Myocyte (in vitro differentiated cells): Measurements from ENCODE around the gene KCNQ2. TPM values are rescaled to one million over a fixed set of nuclear protein-coding genes. Genes with fewer than 3 reads are reported as not detected.
"Not testable (repeated sequence)": the region's sequence is repeated elsewhere in the genome, so short reads cannot be mapped to it uniquely, and the experiment has no call there.

Experiments
- DNase-seq: peaks from one replicate; pipeline ENCODE4 v3.0.0-alpha.2; 2012; ENCODE audit warnings: low read depth
- total RNA-seq: library from RNA; depleted of rRNA; stranded (reverse); fragments of >200 nt; gene quantifications from 2 replicates; pipeline ENCODE4 v1.2.3, GENCODE V29; 2014

The KCNQ2 gene
- total RNA-seq, 1 donor from 2014 or later: not detected

GRCh38 chr20:63387917-63388316 lies 84.5 kb downstream of the KCNQ2 start:
- DNase-seq: no peak

- DNase-seq: no peak
Measured at GRCh38 chr20:63387393-63387792, 85.1 kb downstream of the KCNQ2 start.

GRCh38 chr20:63386491-63386890 lies 86.0 kb downstream of the KCNQ2 start:
- no peak for DNase-seq

GRCh38 chr20:63385819-63386218 lies 86.6 kb downstream of the KCNQ2 start:
- no peak for DNase-seq

- no peak for DNase-seq
Measured at GRCh38 chr20:63384336-63384735, 88.1 kb downstream of the KCNQ2 start.

GRCh38 chr20:63383556-63383955 lies 88.9 kb downstream of the KCNQ2 start:
- no peak for DNase-seq

GRCh38 chr20:63382551-63383300 lies 89.7 kb downstream of the KCNQ2 start:
- no peak for DNase-seq

GRCh38 chr20:63381781-63382431 lies 90.5 kb downstream of the KCNQ2 start:
- peak; percentile 11 for DNase-seq

- peak; percentile 12 for DNase-seq
Measured at GRCh38 chr20:63380346-63380870, 92.0 kb downstream of the KCNQ2 start.

GRCh38 chr20:63379872-63380271 lies 92.6 kb downstream of the KCNQ2 start:
- DNase-seq: not testable (repeated sequence)

GRCh38 chr20:63379296-63379695 lies 93.2 kb downstream of the KCNQ2 start:
- DNase-seq: no peak

- DNase-seq: no peak
Measured at GRCh38 chr20:63378626-63379025, 93.8 kb downstream of the KCNQ2 start.

GRCh38 chr20:63377951-63378381 lies 94.5 kb downstream of the KCNQ2 start:
- DNase-seq: no peak

- DNase-seq: no peak
Measured at GRCh38 chr20:63377256-63377941, 95.1 kb downstream of the KCNQ2 start.

GRCh38 chr20:63376283-63377250 lies 95.9 kb downstream of the KCNQ2 start:
- DNase-seq: no peak

- DNase-seq: no peak
Measured at GRCh38 chr20:63375438-63375837, 97.0 kb downstream of the KCNQ2 start.

- no peak for DNase-seq
Measured at GRCh38 chr20:63374504-63374903, 98.0 kb downstream of the KCNQ2 start.

GRCh38 chr20:63373996-63374395 lies 98.5 kb downstream of the KCNQ2 start:
- no peak for DNase-seq

GRCh38 chr20:63372971-63373885 lies 99.2 kb downstream of the KCNQ2 start:
- DNase-seq: peak; percentile 9
